ENCODE measurements around the gene C11orf68. TPM values are rescaled to one million over a fixed set of nuclear protein-coding genes. Genes with fewer than 3 reads are reported as not detected.

Gene C11orf68
- total RNA-seq, 2 experiments from 2014 or later, result 22.2 to 23.6 TPM

DNA sequence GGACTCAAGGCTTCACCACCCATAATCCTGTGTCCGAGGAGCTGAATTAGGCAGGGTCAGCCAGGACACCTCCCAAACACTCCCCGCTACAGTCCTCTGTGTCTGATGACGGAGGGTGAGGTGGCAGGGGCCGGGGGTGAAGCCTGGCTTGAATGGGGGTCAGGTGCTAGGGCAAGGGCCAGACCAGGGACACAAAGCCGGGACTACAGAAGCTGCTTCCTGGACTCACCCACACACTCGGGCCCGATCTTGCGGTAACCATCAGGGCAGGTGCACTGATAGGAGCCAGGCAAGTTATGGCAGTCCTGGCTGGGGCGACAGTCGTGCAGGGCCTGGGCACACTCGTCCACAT is 48.6 kb downstream of the C11orf68 start:
- Mint-ChIP-seq H3K27ac (no peak overlapping the region), H3K9me3 (no peaks in the 10 kb centered on the region), H3K4me1 (ENCODE audit: low read depth) (peaks cover 15% of the 10 kb centered on the region), H3K27me3 (no peaks in the 10 kb centered on the region), H3K36me3 (peaks cover 11% of the 10 kb centered on the region), H3K4me3 (no peak overlapping the region)
- ChIA-PET CTCF (interaction anchor here (2.4 to 7.0 kb wide), 2 partner anchors 10 to 16 kb away, joined by 32 to 151 read pairs; partner anchors contain the start of genes FIBP and MUS81), POLR2A (interaction anchor here (1.2 to 4.8 kb wide), 6 partner anchors 10 to 217 kb away, joined by 3 to 56 read pairs (median 10); partner anchors contain the start of genes CCDC85B, CFL1, FIBP and MUS81)
- no peak for DNase-seq
- intact Hi-C loops (cut with micrococcal nuclease), result no loop called here

DNA sequence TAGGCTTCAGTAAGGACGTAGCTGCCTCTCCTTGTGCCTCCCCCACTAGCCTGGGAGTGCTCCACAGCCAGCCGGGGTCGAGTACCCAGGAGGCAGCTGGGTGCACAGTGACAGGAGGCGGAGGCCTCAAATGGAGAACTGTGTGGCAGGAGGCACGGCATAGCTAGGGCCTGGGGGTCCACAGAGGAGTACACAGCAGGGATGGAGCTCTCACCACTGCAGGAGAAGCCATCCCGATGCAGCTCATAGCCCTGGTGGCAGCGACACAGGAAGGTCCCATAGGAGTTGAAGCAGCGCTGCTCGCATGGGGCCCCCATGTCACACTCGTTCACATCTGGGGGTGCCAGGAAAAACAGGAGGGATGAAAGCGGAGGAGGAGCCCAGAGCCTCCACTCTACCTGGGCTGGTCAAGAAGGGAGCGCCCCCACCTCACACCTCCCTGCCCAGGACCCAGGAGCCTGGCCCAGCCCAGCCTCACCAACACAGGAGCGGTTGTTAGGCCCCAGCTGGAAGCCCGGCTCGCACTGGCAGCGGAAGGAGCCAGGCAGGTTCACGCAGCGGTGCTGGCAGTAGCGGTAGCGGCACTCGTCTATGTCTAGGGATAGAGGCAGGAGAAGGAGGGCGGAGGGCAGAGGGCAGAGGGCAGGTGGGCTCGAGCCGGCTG is 49.1 kb downstream of the C11orf68 start:
- no peak for DNase-seq
- Mint-ChIP-seq H3K4me1 (ENCODE audit: low read depth) (peaks cover 15% of the 10 kb centered on the region), H3K27me3 (no peaks in the 10 kb centered on the region), H3K27ac (no peak overlapping the region), H3K4me3 (no peak overlapping the region), H3K36me3 (peaks cover 15% of the 10 kb centered on the region), H3K9me3 (no peaks in the 10 kb centered on the region)
- intact Hi-C loops (cut with micrococcal nuclease), result no loop called here
- CTCF ChIA-PET, result interaction anchor here (1.1 to 7.0 kb wide), 4 partner anchors 9 to 21 kb away, joined by 3 to 151 read pairs (median 12); partner anchors contain the start of genes CCDC85B, FIBP and MUS81
- POLR2A ChIA-PET, result interaction anchor here (1.2 to 4.8 kb wide), 7 partner anchors 9 to 216 kb away, joined by 3 to 56 read pairs (median 5); partner anchors contain the start of genes CCDC85B, CFL1, FIBP and MUS81

DNA sequence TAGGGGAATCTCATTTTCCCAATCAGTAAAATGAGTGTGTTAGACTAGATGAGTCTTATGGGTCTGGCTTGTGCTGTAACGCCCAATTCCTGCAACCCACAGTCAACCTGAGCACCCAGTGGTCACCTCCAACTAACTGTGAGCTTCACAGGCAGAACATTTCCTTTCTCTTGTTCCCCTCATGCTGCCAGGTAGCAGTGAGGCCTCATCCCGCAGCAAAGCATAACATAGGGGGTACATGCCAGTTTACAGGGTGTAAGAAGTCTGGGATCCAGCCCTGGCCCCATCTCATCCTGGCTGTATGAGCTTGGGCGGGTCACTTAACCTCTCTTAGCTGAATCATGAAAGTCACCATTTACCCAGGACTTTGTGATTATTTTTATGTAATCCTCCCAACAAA is 50.0 kb downstream of the C11orf68 start:
- no peak overlapping the region for H3K27ac Mint-ChIP-seq
- CTCF ChIA-PET, result interaction anchor here (0.9 to 7.0 kb wide), 5 partner anchors 8 to 89 kb away, joined by 3 to 151 read pairs (median 6); partner anchors contain the start of genes CCDC85B, FIBP and MUS81
- DNase-seq, result no peak
- H3K27me3 Mint-ChIP-seq, result no peaks in the 10 kb centered on the region
- H3K4me1 Mint-ChIP-seq (ENCODE audit: low read depth), result peaks cover 14% of the 10 kb centered on the region
- H3K9me3 Mint-ChIP-seq, result no peaks in the 10 kb centered on the region
- POLR2A ChIA-PET, result interaction anchor here (2.3 to 4.8 kb wide), 4 partner anchors 9 to 20 kb away, joined by 5 to 56 read pairs (median 22); partner anchors contain the start of genes CCDC85B, CFL1, FIBP and MUS81
- peaks cover 21% of the 10 kb centered on the region for H3K36me3 Mint-ChIP-seq
- intact Hi-C loops (cut with micrococcal nuclease), result no loop called here
- H3K4me3 Mint-ChIP-seq, result no peak overlapping the region

DNA sequence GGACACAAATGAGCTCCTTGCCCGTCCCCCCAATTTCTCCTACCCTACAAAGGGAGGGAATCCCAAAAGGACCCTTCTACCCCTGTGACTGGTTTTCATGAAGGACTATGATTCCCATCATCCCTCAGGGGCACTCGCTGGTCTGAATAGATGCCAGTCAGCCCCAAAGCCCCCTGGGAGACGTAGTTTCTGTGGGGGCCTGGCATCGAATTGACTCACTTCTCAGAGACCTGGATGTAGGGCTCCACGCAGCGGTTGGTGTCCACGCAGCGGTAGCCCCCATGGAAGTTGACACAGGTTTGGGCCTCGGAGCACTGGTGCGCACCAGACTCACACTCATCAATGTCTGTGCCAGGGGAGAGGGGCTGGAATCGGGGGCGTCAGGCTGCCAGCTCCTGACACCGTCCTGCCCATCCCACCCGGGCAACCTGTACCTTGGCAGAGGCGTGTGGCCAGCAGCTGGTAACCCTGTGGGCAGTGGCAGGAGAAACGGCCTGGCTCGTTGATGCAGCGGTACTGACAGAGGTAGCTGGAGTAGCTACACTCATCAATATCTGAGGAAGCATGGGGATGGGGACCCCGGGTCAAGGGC is 50.7 kb downstream of the C11orf68 start:
- Mint-ChIP-seq H3K4me1 (ENCODE audit: low read depth) (peaks cover 11% of the 10 kb centered on the region), H3K4me3 (no peak overlapping the region), H3K36me3 (peaks cover 26% of the 10 kb centered on the region), H3K27ac (no peak overlapping the region), H3K27me3 (no peaks in the 10 kb centered on the region), H3K9me3 (no peaks in the 10 kb centered on the region)
- ChIA-PET POLR2A (interaction anchor here (2.3 to 4.8 kb wide), 3 partner anchors 8 to 16 kb away, joined by 5 to 56 read pairs (median 15); partner anchors contain the start of genes CFL1 and MUS81), CTCF (interaction anchor here (0.9 to 7.0 kb wide), 3 partner anchors 9 to 88 kb away, joined by 3 to 151 read pairs (median 18); partner anchors contain the start of genes FIBP and MUS81)
- intact Hi-C loops (cut with micrococcal nuclease), result no loop called here
- no peak for DNase-seq

DNA sequence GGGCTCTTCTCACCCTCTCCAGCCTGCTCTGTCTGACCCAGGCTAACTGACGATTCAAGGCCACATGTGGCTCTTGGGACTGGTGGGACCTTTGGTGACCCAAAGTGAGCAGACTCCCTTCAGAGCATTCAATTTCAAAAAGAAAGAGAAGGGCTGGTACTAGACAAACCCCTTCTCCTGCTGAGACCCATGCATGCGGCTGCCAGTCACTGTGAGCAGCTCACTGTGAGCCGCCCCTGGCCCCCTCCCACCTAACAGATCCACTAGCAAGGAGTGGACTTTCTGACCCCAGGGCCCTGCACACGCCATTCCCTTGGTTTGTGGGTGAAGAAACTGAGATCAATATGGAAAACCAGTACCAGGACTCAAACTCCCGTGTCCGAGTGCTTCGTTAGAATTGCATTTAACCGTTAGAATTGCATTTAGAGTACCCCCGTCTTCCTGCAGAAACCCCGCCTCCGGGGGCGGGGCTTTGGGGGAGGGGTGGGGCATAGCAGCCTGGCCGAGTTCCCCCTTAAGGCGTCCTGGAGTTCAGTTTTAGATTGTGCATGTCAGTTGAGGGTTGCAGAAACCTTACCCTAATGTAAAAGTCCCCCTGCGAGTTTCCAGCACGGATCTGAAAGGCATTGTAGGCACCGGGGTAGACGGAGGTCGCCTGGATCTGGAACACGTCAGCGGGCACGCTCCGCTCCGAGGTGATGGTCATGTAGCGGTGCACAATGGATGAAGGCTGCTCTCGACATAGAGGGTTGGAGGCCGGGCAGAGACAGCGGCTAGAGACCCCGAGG is 51.4 kb downstream of the C11orf68 start:
- DNase-seq, result no peak
- H3K9me3 Mint-ChIP-seq, result no peaks in the 10 kb centered on the region
- CTCF ChIA-PET, result interaction anchor here (1.4 to 7.0 kb wide), 3 partner anchors 8 to 19 kb away, joined by 9 to 151 read pairs (median 18); partner anchors contain the start of genes FIBP and MUS81
- intact Hi-C loops (cut with micrococcal nuclease), result no loop called here
- H3K4me3 Mint-ChIP-seq, result no peak overlapping the region
- no peak overlapping the region for H3K27ac Mint-ChIP-seq
- POLR2A ChIA-PET, result interaction anchor here (2.3 to 4.8 kb wide), 2 partner anchors 8 to 11 kb away, joined by 5 to 56 read pairs; partner anchors contain the start of genes CFL1 and MUS81
- H3K4me1 Mint-ChIP-seq (ENCODE audit: low read depth), result peaks cover 11% of the 10 kb centered on the region
- H3K27me3 Mint-ChIP-seq, result no peaks in the 10 kb centered on the region
- H3K36me3 Mint-ChIP-seq, result peaks cover 31% of the 10 kb centered on the region

Other genes with a start within 250 kb of the C11orf68 start
- 10 to 100 TPM; 55.9 to 61.6 TPM for gene KAT5, start 206.8 kb downstream of the C11orf68 start, total RNA-seq
- gene RNASEH2C, start 198.3 kb downstream of the C11orf68 start, total RNA-seq, result 100 to 1,000 TPM in 1 of 2 experiments, 10 to 100 TPM in 1; 98.4 to 105 TPM
- 10 to 100 TPM; 13.6 to 14.5 TPM for gene AP5B1, start 138.1 kb downstream of the C11orf68 start, total RNA-seq
- not detected for gene OVOL1, start 132.0 kb downstream of the C11orf68 start, total RNA-seq
- 1 to 10 TPM; 2.0 to 2.7 TPM for gene SNX32, start 85.1 kb downstream of the C11orf68 start, total RNA-seq
- 1,000 to 10,000 TPM; 1,166 to 1,191 TPM for gene CFL1, start 60.9 kb downstream of the C11orf68 start, total RNA-seq
- 10 to 100 TPM; 69.8 to 71.7 TPM for gene MUS81, start 58.6 kb downstream of the C11orf68 start, total RNA-seq
- 10 to 100 TPM; 11.5 to 12.5 TPM for gene EFEMP2, start 46.3 kb downstream of the C11orf68 start, total RNA-seq
- gene CTSW, start 39.2 kb downstream of the C11orf68 start, total RNA-seq, result 10 to 100 TPM; 11.1 to 13.2 TPM
- 100 to 1,000 TPM in 1 of 2 experiments, 10 to 100 TPM in 1; 94.2 to 101 TPM for gene FIBP, start 30.6 kb downstream of the C11orf68 start, total RNA-seq
- 10 to 100 TPM; 40.0 to 44.4 TPM for gene CCDC85B, start 28.4 kb downstream of the C11orf68 start, total RNA-seq
- gene FOSL1, start 18.7 kb downstream of the C11orf68 start, total RNA-seq, result 10 to 100 TPM; 17.1 to 17.7 TPM
- gene DRAP1, start 364 bp upstream of the C11orf68 start, total RNA-seq, result 100 to 1,000 TPM; 154 to 169 TPM
- gene TSGA10IP, start 26.4 kb upstream of the C11orf68 start, total RNA-seq, result not detected
- gene SART1, start 42.7 kb upstream of the C11orf68 start, total RNA-seq, result 10 to 100 TPM; 59.1 to 60.5 TPM
- 10 to 100 TPM; 41.2 to 42.7 TPM for gene EIF1AD, start 83.1 kb upstream of the C11orf68 start, total RNA-seq
- 100 to 1,000 TPM; 264 to 280 TPM for gene BANF1, start 83.4 kb upstream of the C11orf68 start, total RNA-seq
- gene CST6, start 92.9 kb upstream of the C11orf68 start, total RNA-seq, result not detected
- not detected for gene CATSPER1, start 107.4 kb upstream of the C11orf68 start, total RNA-seq
- not detected for gene GAL3ST3, start 130.1 kb upstream of the C11orf68 start, total RNA-seq
- 100 to 1,000 TPM; 271 to 274 TPM for gene SF3B2, start 133.3 kb upstream of the C11orf68 start, total RNA-seq
- gene PACS1, start 151.2 kb upstream of the C11orf68 start, total RNA-seq, result 10 to 100 TPM; 82.0 to 84.1 TPM